GDM1 (cell line): Measurements from ENCODE around the gene TRMT2A.

Source experiments
- DNase-seq: peaks from one replicate; lab custom pipeline; 2025; lab: John Stamatoyannopoulos, UW

Gene TRMT2A

GRCh38 chr22:20149257-20150250, 32.5 kb upstream of the TRMT2A start:
- no peak for DNase-seq

DNA sequence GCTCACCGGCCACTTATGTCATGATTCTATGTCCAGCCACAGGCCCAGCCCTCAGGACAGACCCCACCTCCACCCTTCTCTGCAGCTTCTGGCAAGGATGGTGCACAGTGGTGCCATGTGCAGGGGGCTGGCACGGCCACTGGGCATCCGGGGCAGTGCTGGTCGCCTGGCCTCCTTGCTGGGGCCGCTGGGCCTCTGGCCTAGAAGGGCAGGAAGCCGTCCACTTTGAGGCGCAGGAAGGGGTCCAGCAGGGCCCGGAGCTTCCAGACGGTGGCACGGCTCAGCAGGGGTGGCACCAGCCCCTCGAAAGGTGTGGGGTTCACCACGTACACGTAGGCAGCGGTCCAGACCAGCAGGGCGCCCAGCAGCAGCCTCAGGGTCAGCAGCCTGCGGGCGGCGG, 31.4 kb upstream of the TRMT2A start:
- DNase-seq = no peak

DNA sequence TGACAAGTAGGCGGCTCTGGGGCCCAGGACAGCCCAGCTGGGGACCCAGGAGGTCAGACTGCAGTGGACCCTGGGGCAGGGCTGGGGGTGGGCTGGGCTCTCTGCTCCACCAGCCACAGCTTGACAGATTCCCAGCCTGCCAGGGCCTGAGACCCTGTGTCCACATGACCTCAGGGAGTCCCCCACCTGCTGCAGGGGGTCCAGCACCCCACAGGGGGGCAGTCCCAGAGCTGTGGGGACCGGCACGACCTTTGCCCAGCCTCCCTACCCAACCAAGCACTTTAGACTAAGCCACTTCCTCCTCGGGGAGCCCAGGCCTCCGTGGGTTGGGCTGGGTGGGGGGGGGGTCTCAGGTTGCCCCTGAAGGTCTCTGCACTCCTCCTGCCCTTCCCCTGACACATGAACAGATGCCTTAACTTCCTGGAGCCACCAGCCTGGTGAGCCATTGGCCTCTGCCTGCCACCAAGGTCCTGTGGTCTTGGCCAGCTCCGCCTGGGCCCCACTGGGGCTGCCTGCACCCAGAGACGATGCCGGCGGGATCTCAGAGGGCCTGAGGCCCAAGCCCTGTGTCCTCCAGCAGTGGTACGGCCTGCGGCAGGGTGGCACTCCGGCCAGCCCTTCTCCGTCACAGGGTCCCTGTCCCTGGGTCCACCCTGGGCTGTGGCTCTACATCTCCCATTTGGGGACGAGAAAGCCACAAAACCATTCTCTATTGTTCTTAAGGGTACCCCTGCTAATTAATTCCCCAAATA, 30.4 kb upstream of the TRMT2A start:
- no peak for DNase-seq

GRCh38 chr22:20146777-20147176, 29.8 kb upstream of the TRMT2A start:
- DNase-seq = no peak

- no peak for DNase-seq
Observed at GRCh38 chr22:20145832-20146223, 28.8 kb upstream of the TRMT2A start.

DNA sequence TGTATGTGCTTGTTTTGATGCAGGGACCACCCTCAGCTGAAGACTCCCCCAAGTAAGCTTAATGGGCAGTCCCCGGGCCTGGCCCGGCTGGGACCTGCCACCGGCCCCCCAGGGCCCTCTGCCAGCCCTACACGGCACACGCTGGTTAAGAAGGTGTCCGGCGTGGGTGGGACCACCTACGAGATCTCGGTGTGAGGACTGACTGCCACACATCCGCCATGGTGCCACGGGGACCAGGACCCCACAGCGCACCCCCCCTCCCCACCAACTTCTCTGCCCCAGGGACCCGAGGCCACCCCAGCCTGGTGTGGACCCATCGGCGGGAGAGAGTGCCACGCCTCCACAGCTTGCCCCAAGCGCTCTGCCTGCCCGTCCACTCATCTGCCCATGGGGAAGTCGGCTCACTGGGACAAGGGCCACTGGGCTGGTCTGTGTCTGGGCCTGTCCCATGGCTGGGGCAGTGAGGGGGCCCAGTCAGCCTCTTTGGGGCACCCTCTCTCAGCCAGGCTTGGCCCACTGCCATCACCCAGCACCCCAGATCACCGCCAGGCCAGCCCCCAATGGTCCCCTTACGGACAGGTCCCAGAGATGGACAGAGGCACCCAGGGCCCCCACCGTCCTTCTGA, 28.3 kb upstream of the TRMT2A start:
- DNase-seq = no peak

- no peak for DNase-seq
Observed at GRCh38 chr22:20143883-20144665, 27.0 kb upstream of the TRMT2A start.

GRCh38 chr22:20142711-20143621, 25.9 kb upstream of the TRMT2A start:
- DNase-seq = no peak

DNA sequence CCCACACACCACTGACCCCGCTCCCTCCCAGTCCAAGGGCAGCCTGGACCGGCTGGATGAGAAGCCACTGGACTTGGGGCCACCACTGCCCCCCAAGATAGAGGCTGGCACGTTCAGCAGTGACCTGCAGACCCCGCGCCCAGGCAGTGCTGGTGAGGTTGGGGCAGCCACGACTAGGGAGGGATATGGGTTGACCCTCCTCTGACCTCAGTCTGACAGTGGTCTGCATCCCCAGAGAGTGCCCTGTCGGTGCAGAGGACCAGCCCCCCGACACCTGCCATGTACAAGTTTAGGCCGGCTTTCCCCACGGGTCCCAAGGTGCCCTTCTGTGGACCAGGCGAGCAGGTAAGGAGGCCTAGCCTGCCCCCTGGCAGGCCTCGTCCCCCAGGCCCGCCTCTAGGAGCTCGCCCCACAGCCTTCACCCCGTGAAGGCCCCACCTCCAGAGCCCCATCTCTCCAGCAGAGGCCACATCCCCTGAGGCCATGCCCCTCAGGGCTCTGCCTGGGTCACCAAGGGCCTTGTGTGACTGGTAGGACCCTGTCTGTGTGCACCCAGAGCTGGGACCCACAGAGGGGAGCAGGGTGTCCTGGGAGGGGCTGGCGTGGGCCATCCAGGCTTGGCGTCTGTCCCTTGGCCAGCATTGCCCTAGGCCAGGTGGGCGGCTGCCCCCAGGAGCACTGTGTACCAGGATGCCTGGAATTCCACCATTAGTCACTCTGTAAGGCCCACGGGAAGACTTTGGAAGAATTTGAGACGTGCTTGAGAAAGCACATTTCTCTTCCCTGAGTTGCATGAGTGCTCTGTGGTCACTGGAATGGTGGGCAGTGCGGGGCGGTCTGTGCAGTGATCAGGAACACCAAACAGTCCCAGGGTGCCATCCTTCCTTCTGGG, 24.4 kb upstream of the TRMT2A start:
- DNase-seq = no peak

- no peak for DNase-seq
Observed at GRCh38 chr22:20140521-20140964, 23.5 kb upstream of the TRMT2A start.

- no peak for DNase-seq
Observed at GRCh38 chr22:20140107-20140445, 23.1 kb upstream of the TRMT2A start.

DNA sequence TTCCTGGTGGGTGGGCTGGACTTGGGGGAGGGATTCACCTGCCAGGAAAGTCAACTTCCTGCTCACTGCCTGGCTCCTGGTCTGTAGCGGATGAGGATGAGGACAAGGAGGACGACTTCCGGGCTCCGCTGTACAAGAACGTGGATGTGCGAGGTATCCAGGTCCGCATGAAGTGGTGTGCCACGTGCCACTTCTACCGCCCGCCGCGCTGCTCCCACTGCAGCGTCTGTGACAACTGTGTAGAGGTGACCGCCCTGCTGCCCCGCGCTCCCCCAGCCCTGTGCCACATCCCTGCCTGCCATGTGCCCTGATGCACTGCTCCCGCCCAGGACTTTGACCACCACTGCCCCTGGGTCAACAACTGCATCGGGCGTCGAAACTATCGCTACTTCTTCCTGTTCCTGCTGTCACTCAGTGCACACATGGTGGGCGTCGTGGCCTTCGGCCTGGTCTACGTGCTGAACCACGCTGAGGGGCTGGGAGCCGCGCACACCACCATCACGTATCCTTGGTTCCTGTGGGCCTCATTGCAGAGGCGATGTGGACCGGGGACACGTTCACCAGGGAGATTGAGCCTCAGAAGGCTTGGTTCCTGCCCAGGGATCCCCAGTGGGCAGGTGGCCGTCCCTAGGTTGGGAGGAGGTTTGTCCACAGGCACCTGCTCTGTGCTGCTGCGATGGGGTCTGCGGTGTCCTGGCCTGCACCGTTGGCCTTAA, 22.5 kb upstream of the TRMT2A start:
- DNase-seq = no peak

- DNase-seq = no peak
Observed at GRCh38 chr22:20138868-20139267, 21.8 kb upstream of the TRMT2A start.

DNA sequence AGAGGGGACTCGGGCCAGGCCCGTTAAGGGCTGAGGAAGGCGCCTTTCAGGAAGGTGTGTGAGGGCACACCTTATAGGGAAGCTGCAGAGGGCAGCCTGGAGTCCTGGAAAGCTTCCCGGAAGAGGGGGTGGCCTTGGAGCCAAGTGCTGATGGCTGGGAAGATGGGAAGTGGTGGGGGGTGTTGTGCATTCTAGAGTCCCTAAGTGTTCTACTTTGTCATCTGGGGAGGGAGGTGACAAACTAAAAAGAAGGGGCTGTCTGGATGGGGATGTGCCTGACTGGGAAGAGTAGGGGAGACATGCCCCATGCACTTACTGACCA, 21.4 kb upstream of the TRMT2A start:
- no peak for DNase-seq

- peak; percentile 33 for DNase-seq
Observed at GRCh38 chr22:20137671-20138416, 20.8 kb upstream of the TRMT2A start.

- no peak for DNase-seq
Observed at GRCh38 chr22:20137113-20137512, 20.1 kb upstream of the TRMT2A start.

GRCh38 chr22:20136603-20136873, 19.5 kb upstream of the TRMT2A start:
- DNase-seq = no peak

- no peak for DNase-seq
Observed at GRCh38 chr22:20135806-20136602, 19.0 kb upstream of the TRMT2A start.
